SK-N-MC (cell line): ENCODE data around the gene RTN4RL2.

ENCODE experiments used
- FOXP2 ChIP-seq: optimal IDR thresholded peaks from 2 replicates; pipeline ENCODE3; 2011; ENCODE audit warnings: mild to moderate bottlenecking, moderate library complexity; ENCODE audit not compliant: insufficient read depth; ENCODE audit errors: extremely low read length, control extremely low read depth
- POLR2AphosphoS5 ChIP-seq: IDR thresholded peaks from 2 replicates; pipeline ENCODE4 v1.6.1; 2012; ENCODE audit warnings: mild to moderate bottlenecking, low read depth, low read length, borderline replicate concordance

DNA sequence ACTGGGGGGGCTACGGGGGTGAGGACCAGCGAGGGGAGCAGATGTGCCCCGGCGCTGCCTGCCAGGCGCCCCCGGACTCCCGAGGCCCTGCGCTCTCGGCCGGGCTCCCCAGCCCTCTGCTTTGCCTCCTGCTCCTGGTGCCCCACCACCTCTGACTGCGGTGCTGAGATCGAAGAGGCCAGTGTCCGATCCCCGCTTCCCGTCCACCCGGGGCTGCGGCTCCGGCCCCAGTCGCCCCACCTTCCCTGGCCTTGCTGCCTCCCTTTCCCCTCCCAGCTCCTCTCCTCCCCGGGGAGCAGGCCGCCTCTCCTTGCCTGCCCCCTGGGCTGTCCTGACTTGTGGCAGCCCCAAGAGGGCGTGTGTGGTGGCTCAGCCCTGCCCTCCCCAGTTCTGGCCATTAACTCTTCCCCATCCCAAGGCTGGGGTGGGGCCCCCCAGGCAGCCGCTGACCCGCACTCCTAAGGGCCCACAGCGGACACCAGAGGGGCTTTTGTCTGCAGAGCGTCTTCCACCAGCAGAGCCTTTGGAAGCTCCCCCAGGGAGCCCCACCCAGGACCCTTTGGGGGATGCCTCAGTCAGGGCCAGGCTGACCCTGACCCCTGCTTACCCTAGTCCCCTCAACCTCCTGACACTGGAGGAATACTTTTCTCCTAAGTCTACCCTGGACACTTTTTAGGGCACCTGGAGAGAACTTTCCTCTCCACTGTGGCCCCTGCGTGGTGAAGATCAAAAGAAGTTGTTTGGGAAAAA is 16.6 kb downstream of the RTN4RL2 start:
- TF ChIP-seq POLR2AphosphoS5 (no peak), FOXP2 (no peak)
